Ectodermal cell (in vitro differentiated cells): ENCODE data around the gene MRAS.

Experiments
- H3K27ac ChIP-seq: 2 replicates; pipeline ENCODE4 v1.7.0; 2013; ENCODE audit warnings: mild to moderate bottlenecking, low read depth, low read length; ENCODE audit not compliant: insufficient read depth, poor library complexity, severe bottlenecking
- H3K27me3 ChIP-seq: 2 replicates; pipeline ENCODE4 v1.7.0; 2013; ENCODE audit warnings: mild to moderate bottlenecking, low read length; ENCODE audit not compliant: insufficient read depth, control insufficient read depth, poor library complexity, severe bottlenecking
- H3K36me3 ChIP-seq: one replicate; pipeline ENCODE4 v1.7.0; 2013; ENCODE audit warnings: low read length; ENCODE audit not compliant: control insufficient read depth, insufficient read depth
- H3K4me1 ChIP-seq: one replicate; pipeline ENCODE4 v1.7.0; 2013; ENCODE audit warnings: low read length; ENCODE audit not compliant: control insufficient read depth, insufficient read depth
- H3K4me3 ChIP-seq: 2 replicates; pipeline ENCODE4 v1.7.0; 2013; ENCODE audit warnings: low read depth, low read length, control low read depth; ENCODE audit not compliant: insufficient read depth
- H3K9me3 ChIP-seq: 2 replicates; pipeline ENCODE4 v1.7.0; 2013; ENCODE audit warnings: mild to moderate bottlenecking, low read length, moderate library complexity; ENCODE audit not compliant: control insufficient read depth
- WGBS, 2 experiments: methylation state at CpG; one replicate each; pipeline ENCODE4 v1.1.7; 2013; ENCODE audit warnings: missing lambda C conversion rate in 2 of 2; 5-methylcytosine and 5-hydroxymethylcytosine counted together

The MRAS gene

DNA sequence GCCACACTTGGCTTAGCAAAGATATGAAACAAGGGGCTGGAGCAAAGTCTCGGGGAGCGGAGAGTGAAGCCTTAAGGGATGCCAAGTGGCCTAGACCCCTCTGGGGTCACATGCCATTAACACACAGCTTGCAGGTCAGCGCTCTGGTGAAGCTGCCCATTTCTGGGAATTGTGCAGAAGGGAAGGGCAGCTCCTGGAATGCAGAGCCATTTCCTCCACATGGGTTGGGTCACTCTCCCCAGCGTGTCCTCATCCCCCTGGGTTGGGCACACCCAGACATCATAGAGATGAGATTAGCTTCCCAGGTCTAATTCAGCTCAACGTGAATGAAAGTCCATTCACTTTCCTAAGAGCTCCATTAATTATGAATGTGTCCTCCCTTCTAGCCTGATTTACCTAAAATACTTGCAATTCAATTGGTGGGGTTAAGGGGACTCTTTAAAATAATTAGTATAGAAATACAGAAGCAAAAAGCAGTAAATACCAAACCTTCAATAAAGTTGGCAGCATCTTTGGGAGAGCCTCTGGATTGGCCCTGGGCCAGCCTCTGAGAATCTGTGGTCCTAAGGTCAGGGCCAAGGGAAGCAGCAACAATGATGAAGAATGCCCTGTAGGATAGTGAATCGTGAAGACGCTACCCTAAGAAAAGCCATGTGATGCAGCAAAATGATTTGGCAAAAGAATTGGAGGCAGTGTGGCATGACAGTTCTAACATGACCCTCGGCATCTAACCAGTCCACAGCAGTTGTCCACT lies 17.8 kb downstream of the MRAS start:
- Histone ChIP-seq H3K36me3 (no peaks in the 10 kb centered on the region), H3K27ac (no peak overlapping the region), H3K27me3 (no peaks in the 10 kb centered on the region), H3K9me3 (no peaks in the 10 kb centered on the region), H3K4me1 (peaks cover 6% of the 10 kb centered on the region), H3K4me3 (no peak overlapping the region)
- 91 to 93% methylated on average over 8 of the region's 8 CpGs for WGBS, 2 experiments

DNA sequence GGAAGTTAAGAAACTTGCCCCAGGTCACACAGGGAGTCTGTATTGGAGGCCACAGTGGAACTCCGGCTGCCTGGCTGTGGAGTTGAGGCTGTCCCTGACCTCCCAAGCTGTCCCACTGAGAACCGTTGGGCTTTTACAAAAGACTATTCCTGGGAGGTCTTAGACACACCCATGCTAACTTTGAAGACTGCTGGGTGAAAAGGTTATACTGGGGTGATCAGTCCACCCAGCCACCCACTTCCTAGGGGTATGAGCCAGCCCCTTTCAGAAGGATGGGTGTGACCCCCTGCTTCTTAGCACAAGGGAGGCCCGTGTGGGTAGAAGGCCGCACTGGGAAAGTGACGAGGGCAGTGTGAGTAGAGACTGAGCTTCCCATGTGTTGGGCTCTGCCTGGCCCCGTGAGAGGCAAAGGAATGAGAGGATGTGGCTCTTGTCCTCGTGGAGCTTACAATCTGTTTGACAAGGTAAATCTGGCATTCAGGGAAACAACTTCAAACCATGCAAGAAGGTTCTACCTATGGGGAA lies 19.0 kb downstream of the MRAS start:
- 91% methylated on average over 7 of the region's 7 CpGs for WGBS, 2 experiments
- peaks cover 6% of the 10 kb centered on the region for H3K4me1 ChIP-seq

DNA sequence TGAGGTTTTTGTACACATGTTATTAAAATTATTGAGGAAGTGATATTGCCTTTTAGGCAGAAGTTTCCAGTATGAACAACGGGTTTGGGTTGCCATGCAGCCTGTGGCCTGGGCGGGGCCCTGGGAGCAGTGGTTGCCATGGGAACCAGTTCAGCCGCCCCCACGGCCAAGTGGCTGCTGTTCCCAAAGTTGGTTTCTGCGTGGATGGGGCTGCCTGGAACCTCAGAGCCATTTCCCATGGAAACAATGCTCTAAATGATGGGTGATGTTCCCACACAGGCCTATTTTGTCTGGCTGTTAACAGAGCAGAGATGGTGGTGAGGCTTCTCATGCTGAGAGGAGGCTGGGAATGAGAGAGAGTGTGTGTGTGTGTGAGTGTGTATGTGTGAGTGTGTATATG lies 19.5 kb downstream of the MRAS start:
- no peaks in the 10 kb centered on the region for H3K27me3 ChIP-seq

More for the DNA sequence above, 19.0 kb downstream of the MRAS start:
- Histone ChIP-seq H3K36me3 (no peaks in the 10 kb centered on the region), H3K4me3 (no peak overlapping the region), H3K9me3 (no peaks in the 10 kb centered on the region), H3K27ac (no peak overlapping the region), H3K27me3 (no peaks in the 10 kb centered on the region)

DNA sequence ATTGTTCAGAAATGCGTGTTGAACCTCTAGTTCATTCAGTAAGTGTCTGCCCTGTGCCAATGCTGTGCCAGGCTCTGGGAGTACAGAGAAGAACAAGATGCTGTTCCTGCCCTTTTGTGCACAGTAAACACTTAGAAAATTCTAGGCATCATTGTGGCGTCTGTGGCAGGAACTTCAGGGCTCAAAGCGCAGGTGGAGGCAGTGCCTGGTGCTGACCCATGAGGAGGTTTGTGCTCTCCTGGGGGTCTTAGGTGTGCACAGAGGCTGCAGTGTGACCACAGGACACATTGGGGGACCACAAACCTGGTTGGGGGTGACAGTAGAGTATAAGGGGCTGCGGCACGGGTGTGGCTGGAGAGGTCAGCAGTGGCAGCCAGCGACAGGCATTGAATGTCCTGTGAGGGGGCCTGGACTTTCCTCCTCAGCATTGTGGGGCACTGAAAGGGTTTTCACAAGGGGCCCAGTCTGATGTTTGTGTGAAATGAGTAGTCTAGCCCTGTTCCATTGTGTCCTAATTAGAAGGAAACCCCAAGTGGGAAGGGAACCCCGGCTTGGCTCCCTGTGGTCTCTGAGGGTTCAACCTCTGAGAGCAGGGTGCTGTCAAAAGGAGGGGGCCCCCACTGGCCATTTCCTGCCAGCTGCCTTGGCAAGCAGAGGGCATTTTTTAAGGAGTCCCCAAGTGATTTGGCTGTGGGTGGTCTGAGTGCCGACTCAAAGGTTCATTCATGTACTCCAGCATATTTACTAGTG lies 20.9 kb downstream of the MRAS start:
- Histone ChIP-seq H3K27me3 (no peaks in the 10 kb centered on the region), H3K4me1 (peaks cover 6% of the 10 kb centered on the region)
- 93% methylated on average over 7 to 8 of the region's 8 CpGs for WGBS, 2 experiments

More for the DNA sequence above, 19.5 kb downstream of the MRAS start:
- Histone ChIP-seq H3K4me3 (no peak overlapping the region), H3K36me3 (no peaks in the 10 kb centered on the region), H3K9me3 (no peaks in the 10 kb centered on the region), H3K27ac (no peak overlapping the region), H3K4me1 (peaks cover 6% of the 10 kb centered on the region)
- 75 to 84% methylated on average over 5 of the region's 5 CpGs for WGBS, 2 experiments

DNA sequence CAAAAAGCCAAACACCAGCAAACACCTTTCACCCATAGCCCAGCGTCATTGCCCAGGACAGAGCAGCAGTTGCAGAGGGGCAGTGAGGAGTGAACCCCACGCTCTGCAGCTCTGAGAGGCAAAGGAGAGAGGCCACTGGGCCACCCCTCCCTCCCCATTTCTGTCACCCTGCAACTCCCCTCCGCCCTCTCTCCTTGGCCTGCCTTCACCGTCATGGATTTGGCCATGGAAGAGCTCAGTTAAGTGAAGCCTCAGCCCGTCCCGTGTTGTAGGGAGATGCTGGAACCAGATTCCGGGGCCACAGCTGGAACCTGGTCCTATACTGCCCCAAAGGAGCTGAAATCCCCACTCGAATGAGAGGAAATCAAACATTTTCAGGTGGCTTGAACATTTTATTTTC lies 21.9 kb downstream of the MRAS start:
- WGBS, 2 experiments: 95 to 96% methylated on average over 8 of the region's 8 CpGs
- Histone ChIP-seq H3K27ac (no peak overlapping the region), H3K4me3 (no peak overlapping the region), H3K9me3 (no peaks in the 10 kb centered on the region), H3K27me3 (no peaks in the 10 kb centered on the region), H3K36me3 (no peaks in the 10 kb centered on the region), H3K4me1 (peaks cover 6% of the 10 kb centered on the region)

More for the DNA sequence above, 20.9 kb downstream of the MRAS start:
- Histone ChIP-seq H3K9me3 (no peaks in the 10 kb centered on the region), H3K4me3 (no peak overlapping the region), H3K36me3 (no peaks in the 10 kb centered on the region), H3K27ac (no peak overlapping the region)

DNA sequence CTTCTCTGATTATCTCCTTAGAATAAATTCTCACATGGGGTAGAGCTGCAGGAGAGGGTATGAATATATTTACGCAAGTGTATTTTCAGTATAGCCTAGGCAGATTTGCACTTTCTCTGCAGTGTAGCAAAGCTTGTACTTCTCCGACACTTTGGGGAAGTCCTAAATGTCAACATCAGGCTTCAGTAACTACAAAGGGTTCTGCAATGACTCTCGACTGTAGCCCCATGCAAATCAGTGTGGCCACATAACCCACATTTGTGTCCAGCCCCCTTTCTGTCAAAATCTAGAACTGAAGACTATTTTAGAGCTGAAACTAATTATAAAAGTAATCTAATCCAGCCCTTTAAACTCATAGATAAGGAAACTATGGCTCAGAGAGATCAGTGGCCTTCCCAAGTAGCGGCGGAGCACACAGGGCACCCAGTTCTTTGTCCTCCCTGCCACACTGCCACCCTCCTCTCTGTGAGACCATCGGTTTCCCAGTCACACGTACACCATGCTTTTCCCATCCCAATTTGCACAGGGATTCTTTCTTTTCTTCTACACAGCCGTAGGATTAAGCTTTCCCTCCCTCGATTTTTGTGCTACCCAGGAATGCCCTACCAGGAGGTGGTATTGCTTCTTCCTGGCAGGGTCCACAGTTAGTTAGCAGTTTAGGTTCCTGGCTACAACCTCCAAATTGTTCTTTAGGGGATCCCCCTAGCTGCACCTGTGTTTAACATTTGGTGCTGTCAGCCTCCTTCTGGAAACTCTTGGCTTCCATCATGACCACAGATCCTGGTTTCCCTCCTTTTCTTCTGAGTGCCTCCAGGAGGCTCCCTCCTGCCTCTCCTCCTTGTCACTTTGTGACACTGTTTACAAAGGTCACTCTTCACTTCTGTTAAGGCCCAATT lies 22.9 kb downstream of the MRAS start:
- Histone ChIP-seq H3K27ac (no peak overlapping the region), H3K4me3 (no peak overlapping the region), H3K36me3 (no peaks in the 10 kb centered on the region), H3K9me3 (no peaks in the 10 kb centered on the region), H3K4me1 (peaks cover 6% of the 10 kb centered on the region), H3K27me3 (no peaks in the 10 kb centered on the region)
- 87 to 88% methylated on average over 9 of the region's 9 CpGs for WGBS, 2 experiments

DNA sequence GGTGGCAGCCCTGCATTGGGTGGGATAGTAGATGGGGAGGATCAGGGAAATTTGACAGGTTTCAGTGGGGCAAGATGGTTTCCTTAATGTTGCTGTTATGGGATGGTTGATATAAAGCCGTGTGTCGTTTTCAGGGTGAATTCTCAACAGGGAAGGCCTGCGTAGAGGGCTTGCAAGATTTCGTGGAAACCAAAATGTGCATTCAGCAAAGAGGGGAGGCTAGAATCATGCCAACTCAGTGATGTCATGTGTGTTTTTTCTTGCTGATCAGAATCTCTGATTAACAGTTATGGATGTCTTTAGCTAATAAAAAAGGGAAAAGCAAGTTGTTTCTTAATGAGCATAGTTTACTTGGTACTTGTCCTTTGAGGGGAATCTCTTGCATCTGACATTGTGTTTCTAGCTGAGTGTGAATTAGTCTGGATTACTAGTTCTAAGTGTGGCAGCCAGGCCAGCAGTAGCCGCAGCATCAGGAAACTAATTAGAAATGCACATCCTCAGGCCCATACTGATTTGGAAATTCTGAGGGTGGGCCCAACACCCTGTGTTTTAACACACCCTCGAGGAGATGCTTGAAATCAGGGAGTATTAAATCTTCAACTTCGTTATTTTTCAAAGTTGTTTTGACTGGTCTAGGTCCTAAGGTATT lies 24.8 kb downstream of the MRAS start:
- 91 to 93% methylated on average over 7 of the region's 7 CpGs for WGBS, 2 experiments
- Histone ChIP-seq H3K27ac (no peak overlapping the region), H3K9me3 (no peaks in the 10 kb centered on the region), H3K4me3 (no peak overlapping the region), H3K27me3 (no peaks in the 10 kb centered on the region), H3K36me3 (no peaks in the 10 kb centered on the region), H3K4me1 (peaks cover 6% of the 10 kb centered on the region)

DNA sequence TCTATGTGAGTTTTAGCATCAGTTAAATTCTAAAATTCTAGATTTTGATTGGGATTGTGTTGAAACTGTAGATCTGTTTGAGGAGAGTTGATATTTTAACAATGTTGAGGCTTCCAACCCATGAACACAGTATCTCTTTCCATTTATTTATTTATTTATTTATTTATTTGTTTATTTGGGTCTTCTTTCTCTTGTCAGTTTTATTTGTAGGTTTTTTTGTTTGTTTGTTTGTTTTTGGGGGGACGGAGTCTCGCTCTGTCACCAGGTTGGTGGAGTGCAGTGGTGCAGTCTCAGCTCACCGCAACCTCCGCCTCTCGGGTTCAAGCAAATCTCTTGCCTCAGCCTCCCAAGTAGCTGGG lies 25.3 kb downstream of the MRAS start:
- no peak overlapping the region for H3K4me3 ChIP-seq
- H3K9me3 ChIP-seq: no peaks in the 10 kb centered on the region
- WGBS, 2 experiments: 89 to 95% methylated on average over 5 of the region's 5 CpGs
- no peaks in the 10 kb centered on the region for H3K36me3 ChIP-seq
- peaks cover 6% of the 10 kb centered on the region for H3K4me1 ChIP-seq
- H3K27ac ChIP-seq: no peak overlapping the region
- no peaks in the 10 kb centered on the region for H3K27me3 ChIP-seq

DNA sequence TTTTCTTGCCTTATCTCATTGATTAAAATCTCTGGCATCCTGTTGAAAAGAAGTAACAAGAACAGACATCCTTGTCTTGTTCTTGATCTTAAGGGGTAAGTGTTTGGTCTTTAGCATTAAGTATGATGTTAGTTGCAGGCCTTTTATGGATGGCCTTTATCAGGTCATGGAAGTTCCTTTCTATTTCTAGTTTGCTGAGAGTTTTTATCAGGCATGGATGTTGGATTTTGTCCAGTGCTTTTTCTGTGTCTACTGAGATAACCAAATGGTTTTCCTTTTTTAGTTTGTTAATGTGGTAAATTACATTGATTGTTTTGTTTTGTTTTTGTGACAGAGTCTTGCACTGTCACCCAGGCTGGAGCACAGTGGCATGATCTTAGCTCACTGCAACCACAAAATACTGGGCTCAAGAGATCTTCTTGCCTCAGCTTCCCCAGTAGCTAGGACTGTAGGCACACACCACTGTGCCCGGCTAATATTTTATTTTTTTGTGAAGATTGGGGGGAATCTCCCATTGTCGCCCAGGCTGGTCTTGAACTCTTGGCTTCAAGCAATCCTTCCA lies 26.3 kb downstream of the MRAS start:
- Histone ChIP-seq H3K9me3 (no peaks in the 10 kb centered on the region), H3K4me3 (no peak overlapping the region), H3K27me3 (no peaks in the 10 kb centered on the region), H3K36me3 (no peaks in the 10 kb centered on the region), H3K4me1 (no peaks in the 10 kb centered on the region), H3K27ac (no peak overlapping the region)
- WGBS, 2 experiments: 94 to 96% methylated on average over 2 of the region's 2 CpGs
